ENCODE measurements around the gene EXOSC9. TPM values are rescaled to one million over a fixed set of nuclear protein-coding genes. Genes with fewer than 3 reads are reported as not detected.

The EXOSC9 gene
- total RNA-seq, 1 donor from 2014 or later = 25.1 TPM

DNA sequence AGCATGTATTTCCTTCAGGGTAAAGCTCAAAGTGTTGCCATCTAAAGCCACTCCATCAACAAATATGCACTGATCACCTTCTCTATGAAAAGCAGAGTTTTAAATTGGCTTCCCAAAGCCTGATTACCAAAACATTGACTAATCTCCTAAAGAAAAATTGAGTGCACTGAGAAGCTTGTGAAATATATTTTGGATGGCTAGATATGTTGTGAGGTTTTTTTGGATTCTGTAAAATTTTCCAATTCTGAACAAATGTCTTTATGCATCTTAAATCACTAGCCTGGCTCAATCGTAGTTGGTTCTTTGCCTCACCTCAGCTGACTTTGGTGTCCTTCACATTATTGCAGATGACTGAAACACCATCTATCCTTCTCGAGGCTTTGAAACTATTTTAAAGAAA, 14.9 kb upstream of the EXOSC9 start:
- Histone ChIP-seq H3K27ac (ENCODE audit: low read depth, low read length) (no peak overlapping the region), H3K9me3 (ENCODE audit: control insufficient read depth in 3 of 3, low read length in 3 of 3) (peaks cover 0 to 4% (median 0%) of the 10 kb centered on the region in 3 donors), H3K27me3 (ENCODE audit: control insufficient read depth in 3 of 3, insufficient read depth in 3 of 3, low read length in 3 of 3) (peaks cover 0 to 2% (median 0%) of the 10 kb centered on the region in 3 donors), H3K4me3 (ENCODE audit: low read length in 3 of 3) (no peak overlapping the region), H3K4me1 (ENCODE audit: control insufficient read depth in 3 of 3, insufficient read depth in 3 of 3, low read length in 3 of 3) (no peaks in the 10 kb centered on the region), H3K36me3 (ENCODE audit: control insufficient read depth in 3 of 3, insufficient read depth in 3 of 3, low read length in 3 of 3) (no peaks in the 10 kb centered on the region), H3K9ac (ENCODE audit: low read depth in 1 of 3, low read length in 3 of 3) (no peak overlapping the region)

DNA sequence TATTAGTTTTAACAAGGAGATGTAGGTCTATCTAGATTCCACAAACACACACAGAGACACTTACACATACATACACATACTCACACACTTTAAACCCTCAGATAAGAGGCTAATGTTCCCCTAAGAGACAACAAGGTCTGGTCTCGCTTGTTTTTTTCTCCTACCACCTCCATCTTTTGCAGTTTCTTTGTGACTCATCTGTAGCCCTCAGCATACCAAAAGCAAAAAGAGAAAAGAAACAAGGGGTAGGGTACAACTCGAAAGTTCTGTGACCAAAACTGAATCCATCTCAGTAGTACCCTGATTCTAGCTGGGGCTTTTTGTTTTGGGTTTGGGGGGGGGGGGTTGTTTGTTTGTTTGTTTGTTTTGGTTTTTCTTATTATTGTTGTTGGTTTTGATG, 12.2 kb upstream of the EXOSC9 start:
- H3K27me3 ChIP-seq (ENCODE audit: control insufficient read depth in 3 of 3, insufficient read depth in 3 of 3, low read length in 3 of 3) = peaks cover 0 to 2% (median 0%) of the 10 kb centered on the region in 3 donors
- no peaks in the 10 kb centered on the region for H3K36me3 ChIP-seq (ENCODE audit: control insufficient read depth in 3 of 3, insufficient read depth in 3 of 3, low read length in 3 of 3)
- no peak overlapping the region for H3K4me3 ChIP-seq (ENCODE audit: low read length in 3 of 3)
- H3K4me1 ChIP-seq (ENCODE audit: control insufficient read depth in 3 of 3, insufficient read depth in 3 of 3, low read length in 3 of 3) = no peaks in the 10 kb centered on the region
- H3K27ac ChIP-seq (ENCODE audit: low read depth, low read length) = no peak overlapping the region
- peaks cover 0 to 4% (median 0%) of the 10 kb centered on the region in 3 donors for H3K9me3 ChIP-seq (ENCODE audit: control insufficient read depth in 3 of 3, low read length in 3 of 3)
- H3K9ac ChIP-seq (ENCODE audit: low read depth in 1 of 3, low read length in 3 of 3) = no peak overlapping the region

GRCh38 chr4:121789455-121789854, 11.7 kb upstream of the EXOSC9 start:
- H3K27ac ChIP-seq (ENCODE audit: low read depth, low read length) = no peak overlapping the region
- no peak overlapping the region for H3K4me3 ChIP-seq (ENCODE audit: low read length in 3 of 3)
- no peaks in the 10 kb centered on the region for H3K4me1 ChIP-seq (ENCODE audit: control insufficient read depth in 3 of 3, insufficient read depth in 3 of 3, low read length in 3 of 3)
- peaks cover 0 to 4% (median 0%) of the 10 kb centered on the region in 3 donors for H3K9me3 ChIP-seq (ENCODE audit: control insufficient read depth in 3 of 3, low read length in 3 of 3)
- H3K9ac ChIP-seq (ENCODE audit: low read depth in 1 of 3, low read length in 3 of 3) = no peak overlapping the region
- H3K27me3 ChIP-seq (ENCODE audit: control insufficient read depth in 3 of 3, insufficient read depth in 3 of 3, low read length in 3 of 3) = peaks cover 0 to 2% (median 0%) of the 10 kb centered on the region in 3 donors
- H3K36me3 ChIP-seq (ENCODE audit: control insufficient read depth in 3 of 3, insufficient read depth in 3 of 3, low read length in 3 of 3) = no peaks in the 10 kb centered on the region

GRCh38 chr4:121789960-121790829, 10.9 kb upstream of the EXOSC9 start:
- Histone ChIP-seq H3K36me3 (ENCODE audit: control insufficient read depth in 3 of 3, insufficient read depth in 3 of 3, low read length in 3 of 3) (no peaks in the 10 kb centered on the region), H3K4me3 (ENCODE audit: low read length in 3 of 3) (no peak overlapping the region), H3K9me3 (ENCODE audit: control insufficient read depth in 3 of 3, low read length in 3 of 3) (no peaks in the 10 kb centered on the region), H3K4me1 (ENCODE audit: control insufficient read depth in 3 of 3, insufficient read depth in 3 of 3, low read length in 3 of 3) (no peaks in the 10 kb centered on the region), H3K27me3 (ENCODE audit: control insufficient read depth in 3 of 3, insufficient read depth in 3 of 3, low read length in 3 of 3) (peaks cover 0 to 2% (median 0%) of the 10 kb centered on the region in 3 donors), H3K9ac (ENCODE audit: low read depth in 1 of 3, low read length in 3 of 3) (no peak overlapping the region), H3K27ac (ENCODE audit: low read depth, low read length) (no peak overlapping the region)

GRCh38 chr4:121790976-121791375, 10.1 kb upstream of the EXOSC9 start:
- Histone ChIP-seq H3K9me3 (ENCODE audit: control insufficient read depth in 3 of 3, low read length in 3 of 3) (no peaks in the 10 kb centered on the region), H3K4me1 (ENCODE audit: control insufficient read depth in 3 of 3, insufficient read depth in 3 of 3, low read length in 3 of 3) (no peaks in the 10 kb centered on the region), H3K27me3 (ENCODE audit: control insufficient read depth in 3 of 3, insufficient read depth in 3 of 3, low read length in 3 of 3) (peaks cover 0 to 2% (median 0%) of the 10 kb centered on the region in 3 donors), H3K9ac (ENCODE audit: low read depth in 1 of 3, low read length in 3 of 3) (no peak overlapping the region), H3K36me3 (ENCODE audit: control insufficient read depth in 3 of 3, insufficient read depth in 3 of 3, low read length in 3 of 3) (no peaks in the 10 kb centered on the region), H3K27ac (ENCODE audit: low read depth, low read length) (no peak overlapping the region), H3K4me3 (ENCODE audit: low read length in 3 of 3) (no peak overlapping the region)

DNA sequence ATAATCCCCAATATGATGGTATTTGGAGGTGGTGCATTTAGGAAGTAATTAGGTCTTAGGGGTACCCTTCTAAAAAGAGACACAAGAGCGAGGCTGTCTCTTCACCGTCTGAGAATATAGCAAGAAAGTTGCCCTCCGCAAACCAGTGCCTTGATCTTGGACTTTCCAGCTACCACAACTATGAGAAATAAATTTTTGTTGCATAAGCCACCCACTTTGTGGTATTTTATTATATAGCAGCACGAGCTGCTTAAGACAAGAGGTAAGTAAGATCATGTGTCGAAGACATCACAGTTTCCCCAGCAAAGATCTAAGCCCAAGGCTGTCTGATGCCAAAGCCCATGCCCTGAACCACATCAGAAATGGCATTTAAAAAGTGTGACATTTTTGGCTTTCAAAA, 9.6 kb upstream of the EXOSC9 start:
- Histone ChIP-seq H3K27me3 (ENCODE audit: control insufficient read depth in 3 of 3, insufficient read depth in 3 of 3, low read length in 3 of 3) (peaks cover 0 to 2% (median 0%) of the 10 kb centered on the region in 3 donors), H3K9ac (ENCODE audit: low read depth in 1 of 3, low read length in 3 of 3) (no peak overlapping the region), H3K9me3 (ENCODE audit: control insufficient read depth in 3 of 3, low read length in 3 of 3) (no peaks in the 10 kb centered on the region), H3K27ac (ENCODE audit: low read depth, low read length) (no peak overlapping the region), H3K4me1 (ENCODE audit: control insufficient read depth in 3 of 3, insufficient read depth in 3 of 3, low read length in 3 of 3) (no peaks in the 10 kb centered on the region), H3K4me3 (ENCODE audit: low read length in 3 of 3) (no peak overlapping the region), H3K36me3 (ENCODE audit: control insufficient read depth in 3 of 3, insufficient read depth in 3 of 3, low read length in 3 of 3) (no peaks in the 10 kb centered on the region)

- Histone ChIP-seq H3K4me3 (ENCODE audit: low read length in 3 of 3) (no peak overlapping the region), H3K36me3 (ENCODE audit: control insufficient read depth in 3 of 3, insufficient read depth in 3 of 3, low read length in 3 of 3) (no peaks in the 10 kb centered on the region), H3K9ac (ENCODE audit: low read depth in 1 of 3, low read length in 3 of 3) (no peak overlapping the region), H3K27me3 (ENCODE audit: control insufficient read depth in 3 of 3, insufficient read depth in 3 of 3, low read length in 3 of 3) (peaks cover 0 to 2% (median 0%) of the 10 kb centered on the region in 3 donors), H3K27ac (ENCODE audit: low read depth, low read length) (no peak overlapping the region), H3K4me1 (ENCODE audit: control insufficient read depth in 3 of 3, insufficient read depth in 3 of 3, low read length in 3 of 3) (no peaks in the 10 kb centered on the region), H3K9me3 (ENCODE audit: control insufficient read depth in 3 of 3, low read length in 3 of 3) (no peaks in the 10 kb centered on the region)
Measured at GRCh38 chr4:121792966-121793365, 8.2 kb upstream of the EXOSC9 start.

- H3K36me3 ChIP-seq (ENCODE audit: control insufficient read depth in 3 of 3, insufficient read depth in 3 of 3, low read length in 3 of 3) = no peaks in the 10 kb centered on the region
- no peaks in the 10 kb centered on the region for H3K4me1 ChIP-seq (ENCODE audit: control insufficient read depth in 3 of 3, insufficient read depth in 3 of 3, low read length in 3 of 3)
- H3K4me3 ChIP-seq (ENCODE audit: low read length in 3 of 3) = no peak overlapping the region
- H3K9me3 ChIP-seq (ENCODE audit: control insufficient read depth in 3 of 3, low read length in 3 of 3) = no peaks in the 10 kb centered on the region
- no peak overlapping the region for H3K27ac ChIP-seq (ENCODE audit: low read depth, low read length)
- no peak overlapping the region for H3K9ac ChIP-seq (ENCODE audit: low read depth in 1 of 3, low read length in 3 of 3)
- no peaks in the 10 kb centered on the region for H3K27me3 ChIP-seq (ENCODE audit: control insufficient read depth in 3 of 3, insufficient read depth in 3 of 3, low read length in 3 of 3)
Measured at GRCh38 chr4:121794505-121795188, 6.5 kb upstream of the EXOSC9 start.

DNA sequence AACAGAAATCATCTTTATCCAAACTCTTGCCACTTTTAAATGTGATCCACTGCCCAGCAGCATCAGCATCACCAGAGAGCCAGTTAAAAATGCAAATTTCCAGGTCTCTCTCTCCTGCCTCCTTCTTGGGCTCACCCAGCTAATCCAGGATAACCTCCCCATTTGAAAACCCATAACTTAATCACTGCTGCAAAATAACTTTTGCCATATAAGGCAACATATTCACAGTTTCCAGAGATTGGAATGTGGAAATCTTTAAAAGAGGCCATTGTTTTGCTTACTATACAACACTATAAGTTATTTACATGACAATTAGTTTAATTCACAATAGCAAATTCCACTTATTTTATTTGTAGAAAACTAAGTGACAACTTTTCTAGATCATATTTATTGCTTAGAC, 4.8 kb upstream of the EXOSC9 start:
- Histone ChIP-seq H3K27ac (ENCODE audit: low read depth, low read length) (no peak overlapping the region), H3K36me3 (ENCODE audit: control insufficient read depth in 3 of 3, insufficient read depth in 3 of 3, low read length in 3 of 3) (no peaks in the 10 kb centered on the region), H3K27me3 (ENCODE audit: control insufficient read depth in 3 of 3, insufficient read depth in 3 of 3, low read length in 3 of 3) (no peaks in the 10 kb centered on the region), H3K9me3 (ENCODE audit: control insufficient read depth in 3 of 3, low read length in 3 of 3) (no peaks in the 10 kb centered on the region), H3K4me1 (ENCODE audit: control insufficient read depth in 3 of 3, insufficient read depth in 3 of 3, low read length in 3 of 3) (peaks cover 0 to 4% (median 3%) of the 10 kb centered on the region in 3 donors), H3K9ac (ENCODE audit: low read depth in 1 of 3, low read length in 3 of 3) (no peak overlapping the region), H3K4me3 (ENCODE audit: low read length in 3 of 3) (no peak overlapping the region)

- H3K27ac ChIP-seq (ENCODE audit: low read depth, low read length) = no peak overlapping the region
- H3K27me3 ChIP-seq (ENCODE audit: control insufficient read depth in 3 of 3, insufficient read depth in 3 of 3, low read length in 3 of 3) = no peaks in the 10 kb centered on the region
- no peak overlapping the region for H3K9ac ChIP-seq (ENCODE audit: low read depth in 1 of 3, low read length in 3 of 3)
Measured at GRCh38 chr4:121799208-121799823, 1.8 kb upstream of the EXOSC9 start.

More at GRCh38 chr4:121799208-121799823, 1.8 kb upstream of the EXOSC9 start:
- peaks cover 4 to 11% (median 7%) of the 10 kb centered on the region in 3 donors for H3K4me1 ChIP-seq (ENCODE audit: control insufficient read depth in 3 of 3, insufficient read depth in 3 of 3, low read length in 3 of 3)
- no peaks in the 10 kb centered on the region for H3K9me3 ChIP-seq (ENCODE audit: control insufficient read depth in 3 of 3, low read length in 3 of 3)
- no peak overlapping the region for H3K4me3 ChIP-seq (ENCODE audit: low read length in 3 of 3)
- peaks cover 5 to 11% (median 9%) of the 10 kb centered on the region in 3 donors for H3K36me3 ChIP-seq (ENCODE audit: control insufficient read depth in 3 of 3, insufficient read depth in 3 of 3, low read length in 3 of 3)
